OCI-LY3 (cell line): ENCODE data around the gene FEM1B.

Source experiments
- H2AFZ ChIP-seq: fragments of 200-600, 300-600 bp; shearing (Covaris generic); 2 replicates; pipeline ENCODE4 v1.6.0; 2014; ENCODE audit warnings: antibody characterized with exemption, low read depth, low read length
- H3K27ac ChIP-seq: fragments of 200-600, 300-600 bp; sonication (generic); 2 replicates; pipeline ENCODE4 v1.5.1; 2014; ENCODE audit warnings: mild to moderate bottlenecking, low read length, moderate library complexity, mixed read lengths
- H3K27me3 ChIP-seq: fragments of 200-600, 300-600 bp; sonication (generic); 2 replicates; pipeline ENCODE4 v1.6.1; 2014; ENCODE audit warnings: low read depth, low read length, mixed read lengths
- H3K36me3 ChIP-seq: fragments of 200-600, 300-600 bp; sonication (generic); replicated peaks from 2 replicates; pipeline ENCODE3; 2014; ENCODE audit warnings: low read depth, low read length, mixed read lengths
- H3K4me1 ChIP-seq: fragments of 300-600, 200-600 bp; sonication (generic); 2 replicates; pipeline ENCODE4 v1.6.1; 2014; ENCODE audit warnings: low read length, mixed read lengths
- H3K4me2 ChIP-seq: fragments of 200-600, 300-600 bp; sonication (generic); 2 replicates; pipeline ENCODE4 v1.6.1; 2014; ENCODE audit warnings: low read length, mixed read lengths
- H3K4me3 ChIP-seq: fragments of 300-600, 200-600 bp; sonication (generic); 2 replicates; pipeline ENCODE4 v1.5.1; 2014; ENCODE audit warnings: antibody characterized with exemption, mild to moderate bottlenecking, low read length, moderate library complexity
- H3K79me2 ChIP-seq: fragments of 300-600, 200-600 bp; shearing (Covaris generic); 2 replicates; pipeline ENCODE4 v1.6.1; 2014; ENCODE audit warnings: mild to moderate bottlenecking, low read length, mixed read lengths
- H3K9ac ChIP-seq: fragments of 300-600, 200-600 bp; shearing (Covaris generic); 2 replicates; pipeline ENCODE4 v1.6.0; 2014; ENCODE audit warnings: mild to moderate bottlenecking, low read length, moderate library complexity
- H3K9me3 ChIP-seq: fragments of 200-600, 300-600 bp; shearing (Covaris generic); 2 replicates; pipeline ENCODE4 v1.6.1; 2014; ENCODE audit warnings: low read length, mixed read lengths; ENCODE audit not compliant: insufficient read depth
- H4K20me1 ChIP-seq: fragments of 200-600, 300-600 bp; sonication (generic); 2 replicates; pipeline ENCODE4 v1.6.1; 2016; ENCODE audit warnings: low read length, mixed read lengths; ENCODE audit not compliant: insufficient read depth
- CTCF ChIP-seq: fragments of 200-600, 300-600 bp; sonication (generic); IDR thresholded peaks from 2 replicates; pipeline ENCODE4 v1.5.1; 2014; ENCODE audit warnings: antibody characterized with exemption, low read length, low read depth
- EZH2phosphoT487 ChIP-seq: fragments of 200-600 bp; shearing (Covaris generic); IDR thresholded peaks from 2 replicates; pipeline ENCODE4 v1.6.1; 2018; ENCODE audit warnings: antibody characterized with exemption, mixed run types, low read depth

FEM1B gene

GRCh38 chr15:68330416-68330815 lies 52.9 kb downstream of the FEM1B start:
- H3K27me3 ChIP-seq = peaks cover 41% of the 10 kb centered on the region
- H3K4me2 ChIP-seq = no peak overlapping the region
- no peaks in the 10 kb centered on the region for H4K20me1 ChIP-seq
- no peak overlapping the region for H2AFZ ChIP-seq
- no peaks in the 10 kb centered on the region for H3K79me2 ChIP-seq
- TF ChIP-seq EZH2phosphoT487 (no peak), CTCF (no peak)
- no peak overlapping the region for H3K27ac ChIP-seq
- no peaks in the 10 kb centered on the region for H3K4me1 ChIP-seq
- no peak overlapping the region for H3K4me3 ChIP-seq
- no peaks in the 10 kb centered on the region for H3K9me3 ChIP-seq
- H3K36me3 ChIP-seq = no peaks in the 10 kb centered on the region
- no peak overlapping the region for H3K9ac ChIP-seq

GRCh38 chr15:68330901-68331300 lies 53.4 kb downstream of the FEM1B start:
- Histone ChIP-seq H3K36me3 (no peaks in the 10 kb centered on the region), H3K4me1 (no peaks in the 10 kb centered on the region), H3K27me3 (peaks cover 38% of the 10 kb centered on the region), H3K27ac (no peak overlapping the region), H2AFZ (no peak overlapping the region), H3K79me2 (no peaks in the 10 kb centered on the region), H3K9ac (no peak overlapping the region), H3K4me3 (no peak overlapping the region), H4K20me1 (no peaks in the 10 kb centered on the region), H3K4me2 (no peak overlapping the region), H3K9me3 (no peaks in the 10 kb centered on the region)
- TF ChIP-seq EZH2phosphoT487 = no peak
- no peak for TF ChIP-seq CTCF

GRCh38 chr15:68332266-68332665 lies 54.7 kb downstream of the FEM1B start:
- TF ChIP-seq CTCF = no peak
- no peak for TF ChIP-seq EZH2phosphoT487
- H3K4me3 ChIP-seq = no peak overlapping the region
- no peaks in the 10 kb centered on the region for H3K79me2 ChIP-seq
- no peaks in the 10 kb centered on the region for H4K20me1 ChIP-seq
- no peaks in the 10 kb centered on the region for H3K36me3 ChIP-seq
- no peak overlapping the region for H3K9ac ChIP-seq
- H3K9me3 ChIP-seq = no peaks in the 10 kb centered on the region
- no peak overlapping the region for H3K27ac ChIP-seq
- H3K4me1 ChIP-seq = no peaks in the 10 kb centered on the region
- H3K4me2 ChIP-seq = no peak overlapping the region
- H2AFZ ChIP-seq = no peak overlapping the region
- peaks cover 28% of the 10 kb centered on the region for H3K27me3 ChIP-seq

GRCh38 chr15:68333775-68334470 lies 56.4 kb downstream of the FEM1B start:
- H3K9me3 ChIP-seq = no peaks in the 10 kb centered on the region
- no peaks in the 10 kb centered on the region for H3K4me1 ChIP-seq
- no peaks in the 10 kb centered on the region for H4K20me1 ChIP-seq
- no peaks in the 10 kb centered on the region for H3K36me3 ChIP-seq
- H3K4me3 ChIP-seq = no peak overlapping the region
- H3K27ac ChIP-seq = no peak overlapping the region
- no peak overlapping the region for H3K9ac ChIP-seq
- H3K27me3 ChIP-seq = peaks cover 18% of the 10 kb centered on the region
- H3K4me2 ChIP-seq = no peak overlapping the region
- TF ChIP-seq EZH2phosphoT487 = no peak
- no peak for TF ChIP-seq CTCF
- H3K79me2 ChIP-seq = no peaks in the 10 kb centered on the region
- no peak overlapping the region for H2AFZ ChIP-seq
